H1 (cell line): ENCODE data around the gene GRP. TPM values are rescaled to one million over a fixed set of nuclear protein-coding genes. Genes with fewer than 3 reads are reported as not detected.
A peak's percentile ranks its signal among the peaks of the same experiment; 100 is the strongest.

Source experiments
- ATF3 ChIP-seq: IDR thresholded peaks from 2 replicates; pipeline ENCODE4 v1.6.1; 2011; ENCODE audit warnings: low read depth, mild to moderate bottlenecking, low read length; ENCODE audit not compliant: insufficient read depth
- BACH1 ChIP-seq: IDR thresholded peaks from 2 replicates; pipeline ENCODE4 v1.6.1; 2012; ENCODE audit warnings: low read length, improper control_type of control experiment
- CEBPB ChIP-seq: IDR thresholded peaks from 2 replicates; pipeline ENCODE4 v1.6.1; 2012; ENCODE audit warnings: low read depth, low read length
- CHD2 ChIP-seq: IDR thresholded peaks from 2 replicates; pipeline ENCODE4 v1.6.1; 2012; ENCODE audit warnings: low read length, improper control_type of control experiment
- CREB1 ChIP-seq: IDR thresholded peaks from 2 replicates; pipeline ENCODE4 v1.6.1; 2012; ENCODE audit warnings: inconsistent platforms
- EP300 ChIP-seq, 2 experiments: IDR thresholded peaks; 1 replicate in 1 of 2; 2 replicates in 1 of 2; pipeline ENCODE4 v1.6.1; 2011 to 2012; ENCODE audit warnings: low read depth in 2 of 2, low read length in 2 of 2, mild to moderate bottlenecking in 2 of 2, borderline replicate concordance in 1 of 2, inconsistent platforms in 1 of 2, moderate library complexity in 1 of 2
- GABPA ChIP-seq: IDR thresholded peaks from 2 replicates; pipeline ENCODE4 v1.6.1; 2011; ENCODE audit warnings: mild to moderate bottlenecking, low read length, moderate library complexity, borderline replicate concordance; ENCODE audit not compliant: insufficient read depth
- HDAC6 ChIP-seq: IDR thresholded peaks from one replicate; pipeline ENCODE4 v1.7.1; 2012; ENCODE audit warnings: low read depth, mild to moderate bottlenecking, inconsistent platforms, low read length, moderate library complexity
- JUN ChIP-seq: IDR thresholded peaks from 2 replicates; pipeline ENCODE4 v1.6.1; 2011; ENCODE audit warnings: low read depth, mild to moderate bottlenecking, improper control_type of control experiment, low read length
- NRF1 ChIP-seq: IDR thresholded peaks from 2 replicates; pipeline ENCODE4 v1.6.1; 2011; ENCODE audit warnings: mild to moderate bottlenecking, low read depth, low read length, improper control_type of control experiment
- POU5F1 ChIP-seq: IDR thresholded peaks from 2 replicates; pipeline ENCODE4 v1.6.1; 2011; ENCODE audit warnings: low read depth, mild to moderate bottlenecking, low read length, moderate library complexity
- RXRA ChIP-seq: IDR thresholded peaks from 2 replicates; pipeline ENCODE4 v1.6.1; 2011; ENCODE audit warnings: low read depth, mild to moderate bottlenecking, low read length, moderate library complexity; ENCODE audit not compliant: insufficient read depth
- SP1 ChIP-seq: IDR thresholded peaks from 2 replicates; pipeline ENCODE4 v1.6.1; 2011; ENCODE audit warnings: low read depth, low read length
- SP4 ChIP-seq: IDR thresholded peaks from 2 replicates; pipeline ENCODE4 v1.6.1; 2012; ENCODE audit warnings: low read length, inconsistent platforms
- TAF1 ChIP-seq: IDR thresholded peaks from 2 replicates; pipeline ENCODE4 v1.6.1; 2011; ENCODE audit warnings: mild to moderate bottlenecking, low read depth, low read length
- TAF7 ChIP-seq: optimal IDR thresholded peaks from 2 replicates; pipeline ENCODE3; 2011; ENCODE audit warnings: low read depth, mild to moderate bottlenecking, inconsistent platforms, low read length, moderate library complexity, borderline replicate concordance
- TBP ChIP-seq: IDR thresholded peaks from 2 replicates; pipeline ENCODE4 v1.6.1; 2011; ENCODE audit warnings: low read depth, low read length, improper control_type of control experiment
- TCF12 ChIP-seq: IDR thresholded peaks from 2 replicates; pipeline ENCODE4 v1.6.1; 2011; ENCODE audit warnings: low read depth, mild to moderate bottlenecking, low read length
- USF2 ChIP-seq: IDR thresholded peaks from 2 replicates; pipeline ENCODE4 v1.6.1; 2011; ENCODE audit warnings: low read length, improper control_type of control experiment
- polyA plus RNA-seq, 7 experiments: library from polyadenylated mRNA; depleted of rRNA in 3 of 7; stranded (reverse) in 5 of 7; unstranded in 2 of 7; fragments of >200 nt in 5 of 7; fragments of 200-250 nt in 2 of 7; gene quantifications; 1 replicate in 5 of 7; 2 replicates in 1 of 7; 4 replicates in 1 of 7; pipeline versions ENCODE4 v1.2.1 to v1.2.3, GENCODE V29; 2011 to 2013; ENCODE audit warnings: missing spikeins in 2 of 7, mixed read lengths in 2 of 7
- total RNA-seq: library from RNA; stranded (reverse); fragmentation: NEBNext Ultra II Directional; extraction: Animal tissue kit (Norgen Biotek cat#: 25700); gene quantifications from 2 replicates; pipeline ENCODE4 v1.2.1, GENCODE V29; 2021
- TF ChIP-seq, protein P1 (sequence below): IDR thresholded peaks from 2 replicates; pipeline ENCODE4 v1.6.1; 2012; ENCODE audit warnings: inconsistent platforms
- TF ChIP-seq, protein P2 (sequence below): IDR thresholded peaks from 2 replicates; pipeline ENCODE4 v1.6.1; 2012; ENCODE audit warnings: low read length, inconsistent platforms

The GRP gene
- total and polyA plus RNA-seq, 2 of the 8 experiments (the other 6 are each of a cell fraction or from before 2014, with no cell fraction given), result not detected

DNA sequence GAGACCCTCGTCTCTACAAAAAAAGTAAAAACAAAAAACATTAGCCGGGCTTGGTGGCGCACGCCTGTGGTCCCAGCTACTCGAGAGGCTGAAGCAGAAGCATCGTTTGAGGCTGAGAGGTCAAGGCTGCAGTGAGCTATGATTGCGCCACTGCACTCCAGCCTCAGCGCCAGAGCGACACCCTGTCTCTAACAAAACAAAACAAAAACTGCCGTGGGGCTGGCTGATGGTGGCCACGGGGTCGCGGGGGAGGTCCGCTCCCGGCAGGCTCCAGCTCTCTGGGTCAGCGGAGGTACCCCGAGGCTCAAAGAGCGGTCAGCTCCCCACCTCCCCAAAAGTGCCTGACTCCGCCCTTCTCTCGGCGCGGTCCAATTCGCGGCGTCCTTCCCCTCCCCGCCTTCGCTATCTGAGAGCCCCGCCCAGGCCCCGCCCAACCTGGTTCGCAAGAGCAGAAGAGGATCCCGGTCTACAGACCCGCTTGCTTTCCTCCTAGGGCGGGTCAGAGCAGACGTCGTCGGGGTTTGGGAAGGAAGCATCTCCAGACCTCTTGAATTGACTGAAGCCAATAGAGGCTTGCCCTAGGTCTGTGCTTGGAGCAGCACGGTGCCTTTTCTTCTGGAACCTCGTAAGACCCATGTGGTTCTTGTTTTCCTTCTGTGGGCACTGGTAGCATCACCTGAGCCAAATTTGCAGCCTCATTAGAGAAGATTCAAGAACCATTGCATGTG is 45.5 kb downstream of the GRP start (continued):
- no peak for TF ChIP-seq POU5F1
- TF ChIP-seq, protein P1, sequence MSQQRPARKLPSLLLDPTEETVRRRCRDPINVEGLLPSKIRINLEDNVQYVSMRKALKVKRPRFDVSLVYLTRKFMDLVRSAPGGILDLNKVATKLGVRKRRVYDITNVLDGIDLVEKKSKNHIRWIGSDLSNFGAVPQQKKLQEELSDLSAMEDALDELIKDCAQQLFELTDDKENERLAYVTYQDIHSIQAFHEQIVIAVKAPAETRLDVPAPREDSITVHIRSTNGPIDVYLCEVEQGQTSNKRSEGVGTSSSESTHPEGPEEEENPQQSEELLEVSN, result 0 out of 2 replicates have a peak, but pooled peaks have one; percentile 11
- TF ChIP-seq JUN, result no peak
- no peak for TF ChIP-seq CREB1
- no peak for TF ChIP-seq CHD2
- TF ChIP-seq ATF3, result no peak
- no peak for TF ChIP-seq EP300 (IDR thresholded peaks at IDR 0.05; ENCODE audit: borderline replicate concordance in 1 of 2, low read depth in 2 of 2, low read length in 2 of 2)
- no peak for TF ChIP-seq RXRA
- TF ChIP-seq TBP, result peak; percentile 34; the same call in 1 of the 2 replicates
- TF ChIP-seq TCF12, result no peak
- TF ChIP-seq, protein P2, sequence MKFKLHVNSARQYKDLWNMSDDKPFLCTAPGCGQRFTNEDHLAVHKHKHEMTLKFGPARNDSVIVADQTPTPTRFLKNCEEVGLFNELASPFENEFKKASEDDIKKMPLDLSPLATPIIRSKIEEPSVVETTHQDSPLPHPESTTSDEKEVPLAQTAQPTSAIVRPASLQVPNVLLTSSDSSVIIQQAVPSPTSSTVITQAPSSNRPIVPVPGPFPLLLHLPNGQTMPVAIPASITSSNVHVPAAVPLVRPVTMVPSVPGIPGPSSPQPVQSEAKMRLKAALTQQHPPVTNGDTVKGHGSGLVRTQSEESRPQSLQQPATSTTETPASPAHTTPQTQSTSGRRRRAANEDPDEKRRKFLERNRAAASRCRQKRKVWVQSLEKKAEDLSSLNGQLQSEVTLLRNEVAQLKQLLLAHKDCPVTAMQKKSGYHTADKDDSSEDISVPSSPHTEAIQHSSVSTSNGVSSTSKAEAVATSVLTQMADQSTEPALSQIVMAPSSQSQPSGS, result no peak
- TF ChIP-seq TAF1, result peak; percentile 60; the same call in 1 of the 2 replicates
- TF ChIP-seq GABPA, result no peak
- no peak for TF ChIP-seq HDAC6
- no peak for TF ChIP-seq SP1
- no peak for TF ChIP-seq USF2
- TF ChIP-seq BACH1, result no peak
- no peak for TF ChIP-seq NRF1
- TF ChIP-seq CEBPB, result peak; percentile 73
- no peak for TF ChIP-seq SP4
- TF ChIP-seq TAF7, result no peak
